Mesodermal cell (in vitro differentiated cells): Measurements from ENCODE around the gene SPOCK1.

ENCODE experiments used
- H3K27ac ChIP-seq: 2 replicates; pipeline ENCODE4 v1.7.0; 2013; ENCODE audit warnings: mild to moderate bottlenecking, low read depth, low read length, moderate library complexity; ENCODE audit not compliant: severe bottlenecking
- H3K36me3 ChIP-seq: 2 replicates; pipeline ENCODE4 v1.7.1; 2013; ENCODE audit warnings: mild to moderate bottlenecking, low read length, moderate library complexity; ENCODE audit not compliant: control insufficient read depth, insufficient read depth
- H3K4me1 ChIP-seq: one replicate; pipeline ENCODE4 v1.7.1; 2013; ENCODE audit warnings: mild to moderate bottlenecking, low read length; ENCODE audit not compliant: insufficient read depth, control insufficient read depth, poor library complexity, severe bottlenecking
- H3K4me3 ChIP-seq: 2 replicates; pipeline ENCODE4 v1.7.0; 2013; ENCODE audit warnings: low read length, control low read depth, mild to moderate bottlenecking; ENCODE audit not compliant: insufficient read depth, poor library complexity, severe bottlenecking; ENCODE audit errors: extremely low read depth
- H3K9me3 ChIP-seq: 2 replicates; pipeline ENCODE4 v1.7.1; 2013; ENCODE audit warnings: mild to moderate bottlenecking, low read length, moderate library complexity; ENCODE audit not compliant: control insufficient read depth
- WGBS, 2 experiments: methylation state at CpG; one replicate each; pipeline ENCODE4 v1.1.5; 2013; ENCODE audit warnings: missing lambda C conversion rate in 2 of 2; ENCODE audit not compliant: insufficient coverage in 2 of 2; 5-methylcytosine and 5-hydroxymethylcytosine counted together

SPOCK1 gene

GRCh38 chr5:137379555-137380286 lies 119.4 kb downstream of the SPOCK1 start:
- H3K36me3 ChIP-seq = no peaks in the 10 kb centered on the region
- H3K9me3 ChIP-seq = peaks cover 7% of the 10 kb centered on the region
- no CpG with 5 or more reads among the region's 5 CpGs for WGBS, 2 experiments

GRCh38 chr5:137375741-137376526 lies 123.2 kb downstream of the SPOCK1 start:
- H3K9me3 ChIP-seq = no peaks in the 10 kb centered on the region
- no peaks in the 10 kb centered on the region for H3K4me1 ChIP-seq
- H3K27ac ChIP-seq = no peak overlapping the region
- 55 to 58% methylated on average over 6 of the region's 11 CpGs for WGBS, 2 experiments
- H3K4me3 ChIP-seq = no peak overlapping the region
- H3K36me3 ChIP-seq = no peaks in the 10 kb centered on the region

More at GRCh38 chr5:137379555-137380286, 119.4 kb downstream of the SPOCK1 start:
- H3K27ac ChIP-seq = no peak overlapping the region
- H3K4me1 ChIP-seq = no peaks in the 10 kb centered on the region
- H3K4me3 ChIP-seq = no peak overlapping the region

DNA sequence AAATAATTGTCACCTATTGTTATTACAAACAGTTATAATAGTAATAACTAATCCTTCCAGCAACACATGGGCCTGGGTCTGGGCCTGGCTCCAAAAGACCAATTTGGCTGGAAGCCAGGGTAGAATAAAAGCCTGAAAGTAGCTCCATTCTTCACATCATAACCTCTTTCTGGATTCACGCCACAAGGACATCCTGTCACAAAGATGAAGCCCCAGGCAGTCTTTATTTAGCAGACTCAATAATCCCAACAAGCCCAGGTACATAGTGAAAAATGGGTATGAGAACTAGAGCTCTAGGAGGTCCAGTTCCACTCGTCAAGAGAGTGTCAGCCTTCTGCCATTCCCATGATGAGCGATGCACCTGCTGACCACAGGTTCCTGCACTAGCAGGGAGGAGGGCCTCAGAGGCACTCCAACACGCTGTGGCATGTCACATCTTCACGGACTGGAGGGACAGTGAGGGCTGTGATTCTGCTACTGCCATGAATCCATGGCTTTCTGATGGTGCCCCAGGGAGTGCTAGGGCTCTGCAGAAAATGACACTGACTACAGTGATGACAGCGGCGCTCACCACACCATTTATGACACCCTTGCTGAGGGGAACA lies 124.9 kb downstream of the SPOCK1 start:
- Histone ChIP-seq H3K4me1 (no peaks in the 10 kb centered on the region), H3K27ac (no peak overlapping the region), H3K4me3 (no peak overlapping the region), H3K9me3 (no peaks in the 10 kb centered on the region), H3K36me3 (no peaks in the 10 kb centered on the region)
- 72 to 74% methylated on average over 6 of the region's 7 CpGs for WGBS, 2 experiments

DNA sequence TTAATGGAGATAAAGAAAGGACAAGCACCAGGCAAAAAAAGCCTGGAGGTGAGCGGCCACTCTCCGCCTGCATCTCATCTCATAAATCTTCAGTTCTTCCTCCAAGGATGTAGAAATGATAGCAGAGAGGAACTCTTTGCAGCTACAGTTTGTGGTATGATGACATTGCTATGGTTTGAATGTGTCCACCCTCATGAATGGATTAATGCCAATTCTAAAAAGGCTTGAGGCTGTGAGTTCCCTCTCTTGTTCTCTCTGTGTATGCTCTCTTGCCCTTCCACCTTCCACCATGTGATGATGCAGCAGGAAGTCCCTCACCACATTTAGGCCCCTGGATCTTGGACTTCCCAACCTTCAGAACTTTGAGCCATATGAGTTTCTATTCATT lies 126.4 kb downstream of the SPOCK1 start:
- Histone ChIP-seq H3K9me3 (no peaks in the 10 kb centered on the region), H3K4me1 (no peaks in the 10 kb centered on the region), H3K27ac (no peak overlapping the region), H3K4me3 (no peak overlapping the region), H3K36me3 (no peaks in the 10 kb centered on the region)
- no CpG with 5 or more reads among the region's 2 CpGs for WGBS, 2 experiments

DNA sequence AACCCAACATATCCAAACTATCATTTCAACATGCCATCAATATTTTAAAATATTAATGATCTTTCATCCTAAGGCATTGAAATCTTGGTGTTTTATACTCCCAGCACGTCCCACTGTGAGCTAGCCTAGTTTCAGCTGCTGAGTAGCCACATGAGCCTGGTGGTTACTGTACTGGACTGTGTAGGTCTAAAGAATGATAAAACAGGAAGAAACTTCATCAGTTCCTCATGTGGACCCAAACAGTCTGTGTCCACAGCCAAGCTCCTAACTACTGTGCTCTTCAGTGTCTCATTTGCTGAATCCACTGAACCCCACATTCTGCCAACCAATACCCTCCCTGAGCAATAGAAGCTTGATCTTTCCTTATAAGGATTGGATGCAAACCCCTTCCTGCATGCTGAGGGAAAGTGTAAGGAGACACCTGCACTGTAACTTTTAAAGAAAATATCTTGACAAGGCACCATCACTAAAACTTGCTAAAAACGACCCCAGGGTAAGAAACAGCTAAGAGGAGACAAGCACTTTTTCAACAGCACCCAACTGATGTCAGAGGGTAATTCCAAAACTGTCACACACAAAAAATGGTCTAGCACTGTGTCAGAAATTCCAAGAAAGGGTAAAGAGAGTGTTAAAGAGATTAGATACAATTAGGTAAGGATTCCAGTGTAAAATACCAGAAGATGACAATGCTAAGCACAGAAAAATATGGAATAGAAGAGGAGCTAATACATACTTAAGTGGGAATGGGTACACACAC lies 126.9 kb downstream of the SPOCK1 start:
- Histone ChIP-seq H3K4me1 (no peaks in the 10 kb centered on the region), H3K4me3 (no peak overlapping the region), H3K9me3 (no peaks in the 10 kb centered on the region), H3K27ac (no peak overlapping the region), H3K36me3 (no peaks in the 10 kb centered on the region)
- no CpG with 5 or more reads among the region's 2 CpGs for WGBS, 2 experiments

DNA sequence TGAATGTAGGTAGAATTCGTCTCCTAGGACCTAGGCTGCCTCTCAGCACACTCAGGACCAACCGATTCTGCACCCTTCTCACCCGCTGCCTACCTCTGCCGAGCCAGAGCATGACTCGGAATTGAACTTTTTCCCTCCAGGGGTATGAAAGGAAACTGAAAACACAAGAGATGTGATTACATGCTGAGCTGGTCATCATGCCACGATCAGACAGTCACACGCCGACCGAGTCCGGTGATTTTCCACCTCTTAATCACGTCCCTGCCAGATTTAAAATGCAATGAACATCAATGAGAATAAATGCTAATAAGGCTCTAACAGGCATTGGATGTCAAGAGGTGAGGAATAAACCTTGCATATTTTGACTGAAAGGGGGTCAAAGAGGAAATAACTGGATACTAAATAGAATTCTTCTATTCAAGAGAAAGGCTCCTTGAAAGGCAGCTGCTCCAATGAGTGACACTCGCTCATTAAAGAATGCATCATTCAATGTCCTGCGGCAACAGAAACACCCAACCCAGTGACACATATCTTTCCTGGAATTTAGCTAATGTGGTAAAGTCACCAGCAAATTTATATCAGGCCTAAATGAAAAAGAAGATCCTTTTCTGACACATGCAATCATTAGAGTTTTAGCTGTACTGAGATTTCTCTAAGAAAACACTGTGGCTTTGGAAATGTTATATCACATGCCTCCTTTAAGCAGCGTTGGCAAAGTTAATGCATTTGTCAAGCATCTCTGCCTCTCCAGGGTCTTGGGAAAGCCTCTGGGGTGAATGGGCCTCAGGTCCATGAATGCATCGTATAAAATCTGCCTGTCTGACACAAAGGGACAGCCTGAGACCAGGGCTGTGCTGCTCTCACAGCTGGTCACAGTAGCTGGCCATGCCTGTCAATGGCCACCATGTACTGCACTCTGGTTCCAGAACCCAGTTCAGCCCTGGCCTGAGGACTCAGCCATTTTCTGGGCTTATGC lies 128.7 kb downstream of the SPOCK1 start:
- Histone ChIP-seq H3K4me3 (no peak overlapping the region), H3K36me3 (no peaks in the 10 kb centered on the region), H3K27ac (no peak overlapping the region), H3K9me3 (no peaks in the 10 kb centered on the region), H3K4me1 (no peaks in the 10 kb centered on the region)
- WGBS, 2 experiments = 93 to 95% methylated on average over 7 to 10 of the region's 15 CpGs

- 90 to 93% methylated on average over 4 to 6 of the region's 6 CpGs for WGBS, 2 experiments
- H3K36me3 ChIP-seq = no peaks in the 10 kb centered on the region
- no peaks in the 10 kb centered on the region for H3K4me1 ChIP-seq
- no peak overlapping the region for H3K4me3 ChIP-seq
- no peak overlapping the region for H3K27ac ChIP-seq
- H3K9me3 ChIP-seq = no peaks in the 10 kb centered on the region
Observed at GRCh38 chr5:137368651-137369050, 130.5 kb downstream of the SPOCK1 start.

DNA sequence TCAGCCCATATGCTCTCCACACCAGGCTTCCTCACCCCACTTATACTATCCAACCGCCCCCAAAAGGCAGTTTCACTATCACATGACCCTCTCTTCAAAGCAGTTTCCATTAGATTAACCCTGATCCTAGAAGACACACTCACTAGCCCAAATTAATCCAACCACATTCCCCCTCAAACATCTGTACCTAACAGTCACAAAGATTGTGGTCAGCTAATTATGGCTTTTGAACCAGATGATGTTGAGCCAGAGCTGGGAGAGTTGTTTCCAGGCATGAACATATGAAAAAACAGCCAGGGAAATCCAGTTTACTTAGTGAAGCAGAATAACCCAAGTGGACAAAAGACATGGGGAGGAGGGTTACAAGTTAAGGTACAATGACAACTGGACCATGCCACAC lies 131.2 kb downstream of the SPOCK1 start:
- Histone ChIP-seq H3K36me3 (no peaks in the 10 kb centered on the region), H3K27ac (no peak overlapping the region), H3K4me3 (no peak overlapping the region), H3K9me3 (no peaks in the 10 kb centered on the region), H3K4me1 (no peaks in the 10 kb centered on the region)
- 63 to 100% methylated on average over 1 of the region's 1 CpG for WGBS, 2 experiments

DNA sequence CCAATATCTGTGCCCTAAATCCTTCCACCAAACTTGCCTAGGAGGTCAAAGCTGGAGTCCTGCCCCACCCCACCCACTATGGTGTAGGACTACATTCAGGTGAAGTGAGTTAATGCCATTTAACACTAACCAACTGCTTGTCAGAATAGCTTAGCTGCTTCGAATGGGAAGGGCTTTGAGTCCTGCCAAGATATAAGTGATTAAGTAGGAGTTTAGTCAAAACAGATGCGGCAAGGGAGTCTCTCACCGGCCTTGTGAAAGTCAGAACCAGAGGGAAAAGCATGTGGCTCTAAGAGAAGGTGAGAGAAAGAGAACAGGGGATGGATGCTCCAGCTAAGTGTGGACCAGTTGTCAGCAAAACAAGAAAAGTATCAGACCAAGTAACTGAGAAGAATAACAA lies 132.6 kb downstream of the SPOCK1 start:
- Histone ChIP-seq H3K4me3 (no peak overlapping the region), H3K27ac (no peak overlapping the region), H3K4me1 (no peaks in the 10 kb centered on the region), H3K9me3 (no peaks in the 10 kb centered on the region), H3K36me3 (no peaks in the 10 kb centered on the region)
- WGBS, 2 experiments = 86 to 100% methylated on average over 1 to 3 of the region's 3 CpGs
